Activated T-helper 9 cell treated with anti-CD3 and anti-CD28 coated beads, Interleukin-2, amount 50 U/mL, for 16 hours (primary cell): ENCODE data around the gene GKN2.
"Not testable (repeated sequence)": the region's sequence is repeated elsewhere in the genome, so short reads cannot be mapped to it uniquely, and the experiment has no call there.

Experiments used
- DNase-seq: peaks from one replicate; pipeline ENCODE4 v3.0.0-alpha.2; 2020; ENCODE audit warnings: low read depth

The GKN2 gene

GRCh38 chr2:68961380-68961779 lies 8.7 kb upstream of the GKN2 start:
- DNase-seq: no peak

GRCh38 chr2:68959001-68959400 lies 6.3 kb upstream of the GKN2 start:
- DNase-seq: no peak

DNA sequence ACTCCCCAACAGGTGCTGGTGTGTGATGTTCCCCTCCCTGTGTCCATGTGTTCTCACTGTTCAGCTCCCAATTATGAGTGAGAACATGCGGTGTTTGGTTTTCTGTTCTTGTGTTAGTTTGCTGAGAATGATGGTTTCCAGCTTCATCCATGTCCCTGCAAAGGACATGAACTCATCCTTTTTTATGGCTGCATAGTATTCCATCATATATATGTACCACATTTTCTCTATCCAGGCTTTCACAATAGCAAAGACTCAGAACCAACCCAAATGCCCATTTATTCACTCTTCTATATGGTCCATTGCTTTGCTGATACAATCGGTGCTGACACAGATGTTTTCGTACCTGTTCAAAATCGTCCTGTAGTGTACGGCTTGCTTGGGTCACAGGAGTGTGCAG lies 2.7 kb upstream of the GKN2 start:
- not testable (repeated sequence) for DNase-seq

GRCh38 chr2:68951899-68952298 lies 794 bp downstream of the GKN2 start:
- no peak for DNase-seq

DNA sequence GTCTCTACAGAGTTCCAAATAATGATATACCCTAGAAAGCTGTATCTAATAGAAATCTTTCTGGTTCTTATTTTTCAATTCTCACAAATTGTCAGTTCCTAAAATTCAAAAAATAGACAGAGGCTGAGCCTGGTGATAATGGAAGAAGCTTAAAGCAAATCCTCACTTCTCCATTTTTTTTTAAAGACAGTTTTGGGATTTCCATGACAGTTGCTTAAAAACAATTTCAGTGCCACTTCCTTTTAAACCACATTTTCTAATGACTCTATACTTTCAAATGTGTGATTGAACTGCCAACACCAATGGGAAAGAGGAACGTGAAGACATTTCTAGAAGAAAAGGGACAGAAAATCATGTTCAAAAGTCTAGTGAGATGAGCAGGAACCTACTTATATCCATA lies 4.0 kb downstream of the GKN2 start:
- DNase-seq: no peak

DNA sequence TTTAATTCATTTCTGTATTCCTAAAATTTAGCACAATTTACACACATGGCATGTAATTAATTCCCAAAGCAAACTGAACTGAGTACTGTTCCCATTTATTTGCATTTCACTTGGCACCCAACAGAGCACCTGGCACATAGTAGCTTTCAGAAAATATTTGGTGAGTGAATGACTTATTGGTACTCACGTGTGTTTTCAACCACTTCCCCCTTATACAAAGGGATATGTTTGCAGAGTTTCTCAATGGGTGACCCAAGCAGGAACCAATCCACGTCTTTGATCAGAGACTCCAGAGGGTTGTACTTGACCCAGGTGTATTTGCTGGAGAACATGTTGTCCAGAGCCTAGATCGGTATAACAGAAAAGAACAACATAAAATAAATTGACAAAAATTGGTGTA lies 6.6 kb downstream of the GKN2 start:
- no peak for DNase-seq

DNA sequence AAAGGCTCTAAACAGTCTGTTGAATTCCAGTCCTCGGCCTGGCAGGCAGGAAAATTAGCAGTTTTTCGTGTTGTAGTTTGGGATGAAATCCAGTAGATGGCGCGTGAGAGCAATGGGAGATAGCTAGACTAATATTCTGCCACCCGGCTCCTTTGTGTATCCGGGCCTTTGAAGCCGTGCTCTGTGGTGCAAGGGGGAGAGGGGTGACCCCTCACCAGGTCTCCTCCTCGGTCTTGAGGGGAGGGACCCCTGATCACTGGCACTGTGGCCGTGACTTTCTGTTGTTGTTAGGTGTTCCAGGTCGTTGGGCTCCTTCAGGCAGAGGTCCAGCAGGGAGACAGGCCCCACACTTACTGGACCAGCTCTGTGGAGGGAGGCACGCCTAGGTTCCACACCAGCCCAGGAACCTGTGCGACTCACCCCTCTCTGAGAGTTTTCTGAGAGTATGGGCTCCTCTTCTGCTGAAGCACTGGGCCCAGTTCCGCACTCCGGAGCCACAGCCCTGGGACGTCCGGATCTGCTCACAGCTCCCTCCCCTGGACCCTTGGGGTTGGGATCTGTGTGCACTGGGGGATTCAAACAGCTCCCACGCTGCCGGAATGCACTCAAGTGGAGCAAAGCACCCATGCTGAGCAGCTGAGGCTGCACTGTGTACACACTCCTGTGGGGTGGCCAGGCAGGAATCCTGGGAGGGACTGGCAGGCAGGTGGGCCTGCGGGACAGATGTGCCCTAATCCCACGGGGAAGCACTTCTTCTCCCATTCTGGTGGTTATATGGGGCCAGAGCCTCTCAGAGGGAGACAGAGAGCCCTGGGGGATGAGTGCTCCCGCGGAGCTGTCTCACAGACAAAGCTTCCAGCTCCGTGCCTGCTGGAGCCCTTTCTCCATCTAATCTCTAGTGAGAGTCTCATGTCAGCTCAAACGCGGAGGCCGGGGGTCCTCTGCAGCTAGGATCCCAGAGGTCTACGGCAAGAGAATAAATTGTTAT lies 8.8 kb downstream of the GKN2 start:
- DNase-seq: peak; percentile 11

DNA sequence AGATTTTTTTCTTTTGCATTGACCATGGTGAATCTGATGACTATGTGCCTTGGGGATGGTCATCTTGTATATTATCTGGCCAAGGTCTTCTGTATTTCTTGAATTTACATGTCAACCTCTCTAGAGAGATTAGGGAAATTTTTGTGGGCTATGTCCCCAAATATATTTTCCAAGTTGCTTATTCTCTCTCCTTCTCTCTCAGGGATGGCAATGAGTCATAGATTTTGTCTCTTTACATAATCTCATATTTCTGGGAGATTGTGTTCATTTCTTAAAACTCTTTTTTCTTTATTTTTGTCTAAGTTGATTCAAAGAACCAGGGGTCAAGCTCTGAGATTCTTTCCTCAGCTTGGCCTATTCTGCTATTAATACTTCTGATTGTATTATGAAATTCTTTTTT lies 9.9 kb downstream of the GKN2 start:
- DNase-seq: no peak

DNA sequence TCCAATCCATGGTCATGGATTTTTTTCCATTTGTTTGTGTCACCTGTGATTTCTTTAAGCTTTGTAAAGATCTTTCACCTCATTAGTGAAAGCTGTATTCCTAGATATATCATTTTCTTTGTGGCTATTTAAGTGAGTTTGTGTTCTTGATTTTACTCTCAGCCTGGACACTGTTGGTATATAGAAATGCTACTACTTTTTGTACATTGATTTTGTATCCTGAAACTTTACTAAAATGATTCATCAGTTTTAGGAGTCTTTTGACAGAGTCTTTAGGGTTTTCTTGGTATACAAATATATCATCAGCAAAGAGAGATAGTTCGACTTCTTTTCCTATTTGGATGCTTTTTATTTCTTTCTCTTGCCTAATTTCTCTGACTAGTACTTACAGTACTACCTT lies 12.3 kb downstream of the GKN2 start:
- no peak for DNase-seq

DNA sequence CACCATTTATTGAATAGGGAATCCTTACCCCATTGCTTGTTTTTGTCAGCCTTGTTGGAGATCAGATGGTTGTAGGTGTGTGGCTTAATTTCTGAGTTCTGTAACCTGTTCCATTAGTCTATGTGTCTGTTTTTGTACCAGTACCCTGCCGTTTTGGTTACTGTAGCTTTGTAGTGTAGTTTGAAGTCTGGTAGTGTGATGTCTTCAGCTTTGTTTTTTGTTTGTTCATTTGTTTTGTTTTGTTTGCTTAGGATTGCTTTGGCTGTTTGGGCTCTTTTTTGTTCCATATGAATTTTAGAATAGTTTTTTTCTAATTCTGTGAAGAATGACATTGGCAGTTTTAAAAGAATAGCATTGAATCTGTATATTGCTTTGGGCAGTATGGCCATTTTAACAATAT lies 12.7 kb downstream of the GKN2 start:
- DNase-seq: no peak

DNA sequence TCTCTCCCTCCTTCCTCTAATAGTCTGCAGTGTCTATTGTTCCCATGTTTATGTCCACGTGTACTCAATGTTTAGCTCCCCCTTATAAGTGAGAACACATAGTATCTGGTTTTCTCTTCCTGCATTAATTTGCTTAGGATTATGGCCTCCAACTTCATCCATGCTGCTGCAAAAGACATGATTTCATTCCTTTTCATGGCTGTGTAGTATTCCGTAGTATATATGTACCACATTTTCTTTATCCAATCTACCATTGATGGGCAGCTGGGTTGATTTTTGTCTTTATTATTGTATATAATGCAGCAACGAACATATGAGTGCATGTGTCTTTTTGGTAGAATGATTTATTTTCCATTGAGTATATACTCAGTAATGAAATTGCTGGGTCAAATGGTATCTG lies 13.8 kb downstream of the GKN2 start:
- no peak for DNase-seq

- DNase-seq: no peak
These were observed 15.2 kb downstream of the GKN2 start for GRCh38 chr2:68937346-68938055.

- no peak for DNase-seq
These were observed 15.8 kb downstream of the GKN2 start for GRCh38 chr2:68936889-68937288.

- DNase-seq: no peak
These were observed 16.3 kb downstream of the GKN2 start for GRCh38 chr2:68936427-68936826.

DNA sequence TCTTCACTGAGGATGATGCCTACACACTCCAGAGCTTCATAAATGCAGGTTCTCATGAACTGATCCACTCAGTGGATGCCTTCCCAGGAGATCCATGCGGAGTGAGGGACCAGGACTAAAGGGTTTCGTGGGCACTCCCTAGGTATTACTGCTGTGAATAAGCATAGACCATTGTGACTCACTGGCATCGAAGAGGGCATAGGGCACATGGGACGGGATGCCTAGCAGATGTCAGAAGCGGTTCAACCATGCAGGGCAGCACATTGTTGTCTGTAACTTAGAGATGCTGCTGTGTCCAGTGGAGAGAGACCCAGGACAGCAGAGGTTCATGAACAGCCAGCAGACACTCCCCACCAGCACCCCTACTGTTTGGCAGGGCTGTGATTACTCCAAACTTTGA lies 17.2 kb downstream of the GKN2 start:
- no peak for DNase-seq

- DNase-seq: no peak
These were observed 18.7 kb downstream of the GKN2 start for GRCh38 chr2:68934021-68934420.

DNA sequence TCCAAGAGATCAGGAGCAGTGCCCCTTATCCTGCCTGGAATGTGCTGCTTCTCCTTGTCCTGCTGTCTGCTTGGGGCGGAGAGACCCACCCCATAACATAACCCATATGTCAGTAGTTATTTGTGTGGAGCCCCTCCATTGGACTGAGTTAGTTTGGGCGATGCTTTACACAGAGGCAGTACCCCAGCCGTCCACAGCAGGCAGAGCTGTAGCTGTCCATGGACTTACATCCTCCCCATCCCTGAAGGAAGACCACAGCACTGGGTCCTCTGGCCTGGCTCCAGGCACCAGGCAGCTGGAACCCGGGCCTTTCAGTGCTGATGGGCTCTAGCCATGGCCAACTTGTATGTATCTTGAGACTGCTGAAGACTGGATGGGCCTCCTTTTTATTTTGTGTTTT lies 20.3 kb downstream of the GKN2 start:
- no peak for DNase-seq

GRCh38 chr2:68931799-68932198 lies 20.9 kb downstream of the GKN2 start:
- DNase-seq: no peak

DNA sequence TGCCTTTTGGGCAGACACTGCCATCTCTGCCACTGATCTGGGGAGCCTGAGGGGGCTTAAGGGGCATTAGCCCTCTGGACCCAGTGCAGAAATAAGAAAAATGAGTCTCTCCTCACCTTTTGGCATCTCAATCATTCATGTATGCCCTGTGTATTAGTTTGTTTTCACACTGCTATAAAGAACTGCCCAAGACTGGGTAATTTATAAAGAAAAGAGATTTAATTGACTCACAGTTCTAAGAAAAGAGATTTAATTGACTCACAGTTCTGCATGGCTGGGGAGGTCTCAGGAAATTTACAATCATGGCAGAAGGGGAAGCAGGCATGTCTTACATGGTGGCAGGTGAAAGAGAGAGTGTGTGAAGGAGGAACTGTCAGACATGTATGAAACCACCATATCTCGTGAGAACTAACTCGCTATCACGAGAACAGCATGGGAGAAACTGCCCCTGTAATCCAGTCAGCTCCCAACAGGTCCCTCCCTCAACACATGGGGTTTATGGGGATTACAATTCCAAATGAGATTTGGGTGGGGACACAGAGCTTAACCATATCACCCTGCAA lies 21.5 kb downstream of the GKN2 start:
- DNase-seq: no peak

- DNase-seq: no peak
These were observed 25.9 kb downstream of the GKN2 start for GRCh38 chr2:68926796-68927195.

GRCh38 chr2:68925295-68925896 lies 27.3 kb downstream of the GKN2 start:
- DNase-seq: no peak

- DNase-seq: no peak
These were observed 31.0 kb downstream of the GKN2 start for GRCh38 chr2:68921646-68922045.
